GM19397 (cell line): Measurements from ENCODE around the gene IFIT1B.
A peak's percentile ranks its signal among the peaks of the same experiment; 100 is the strongest.

Source experiments
- ATAC-seq: cut with Tn5 transposase; IDR thresholded peaks from one replicate; pipeline ENCODE4 v1.9.1; 2021; ENCODE audit warnings: mild to moderate bottlenecking, moderate library complexity; ENCODE audit not compliant: unreplicated experiment

Gene IFIT1B

DNA sequence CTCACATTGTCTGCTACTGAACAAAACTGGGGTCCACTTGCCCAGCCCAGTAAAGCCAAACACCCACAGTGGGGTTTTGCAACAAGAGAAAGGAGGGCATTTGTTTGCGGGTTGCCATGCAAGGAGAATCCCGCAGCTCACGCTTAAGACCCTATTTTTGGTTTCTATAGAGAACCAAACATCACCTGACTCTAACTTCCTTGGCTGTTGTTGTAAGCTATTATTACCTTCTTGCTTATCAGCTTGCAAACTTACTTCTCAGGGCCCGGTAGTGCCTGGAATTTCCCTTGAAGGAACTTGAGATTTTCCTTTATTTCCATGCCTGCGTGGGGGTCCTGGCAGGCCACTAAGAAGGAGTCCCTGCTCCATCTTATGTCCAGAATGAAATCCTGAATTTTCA lies 29.4 kb upstream of the IFIT1B start:
- no peak for ATAC-seq

- no peak for ATAC-seq
These were observed 28.9 kb upstream of the IFIT1B start for GRCh38 chr10:89348975-89349374.

DNA sequence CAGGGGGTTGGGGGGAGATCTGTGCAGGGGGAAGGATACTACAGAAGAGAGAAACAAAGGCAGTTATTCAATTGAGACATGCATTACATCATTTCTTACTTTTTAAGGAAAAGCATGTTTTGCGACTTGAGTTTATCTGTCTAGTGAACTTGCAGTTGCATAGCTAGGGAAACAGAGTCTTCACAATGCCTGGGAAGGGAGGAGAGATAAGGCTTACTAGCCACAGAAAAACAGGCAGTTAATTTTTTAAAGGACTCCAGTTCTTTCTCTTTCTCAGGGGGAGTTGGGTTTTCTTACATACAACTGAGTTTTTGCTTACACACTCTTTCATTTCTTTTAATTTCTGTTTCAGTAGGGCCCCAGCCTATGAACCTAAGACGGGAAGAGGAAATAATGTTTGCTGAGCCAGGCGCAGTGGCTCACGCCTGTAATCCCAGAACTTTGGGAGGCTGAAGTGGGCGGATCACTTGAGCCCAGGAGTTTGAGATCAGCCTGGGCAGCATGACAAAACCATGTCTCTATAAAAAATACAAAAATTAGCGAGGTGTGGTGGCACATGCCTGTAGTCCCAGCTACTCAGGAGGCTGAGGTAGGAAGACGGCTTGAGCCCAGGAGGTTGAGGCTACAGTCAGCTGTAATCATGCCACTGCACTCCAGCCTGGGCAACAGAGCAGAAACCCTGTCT lies 27.1 kb upstream of the IFIT1B start:
- ATAC-seq: peak; percentile 40

- ATAC-seq: peak; percentile 63
These were observed 26.5 kb upstream of the IFIT1B start for GRCh38 chr10:89351412-89351779.

GRCh38 chr10:89351780-89352597 lies 25.9 kb upstream of the IFIT1B start:
- no peak for ATAC-seq

GRCh38 chr10:89352802-89353201 lies 25.1 kb upstream of the IFIT1B start:
- ATAC-seq: no peak

DNA sequence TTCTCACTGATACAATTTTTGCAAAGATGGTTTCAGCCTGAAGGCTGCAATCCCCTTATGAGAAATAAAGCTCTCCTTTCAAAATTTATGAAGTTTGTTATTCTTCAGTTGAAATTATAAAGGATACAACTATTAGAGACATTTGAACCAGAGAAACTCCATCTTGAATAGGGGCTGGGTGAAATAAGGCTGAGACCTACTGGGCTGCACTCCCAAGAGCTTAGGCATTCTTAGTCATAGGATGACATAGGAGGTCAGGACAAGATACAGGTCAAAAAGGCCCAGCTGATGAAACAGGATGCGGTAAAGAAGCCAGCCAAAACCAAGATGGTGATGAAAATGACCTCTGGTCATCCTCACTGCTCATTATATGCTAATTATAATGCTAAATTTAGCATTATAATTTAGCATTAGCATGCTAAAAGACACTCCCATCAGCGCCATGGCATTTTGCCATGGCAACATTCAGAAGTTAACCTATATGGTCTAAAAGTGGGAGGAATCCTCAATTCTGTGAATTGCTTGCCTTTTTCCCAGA lies 22.4 kb upstream of the IFIT1B start:
- ATAC-seq: no peak

GRCh38 chr10:89357096-89357495 lies 20.8 kb upstream of the IFIT1B start:
- ATAC-seq: no peak

DNA sequence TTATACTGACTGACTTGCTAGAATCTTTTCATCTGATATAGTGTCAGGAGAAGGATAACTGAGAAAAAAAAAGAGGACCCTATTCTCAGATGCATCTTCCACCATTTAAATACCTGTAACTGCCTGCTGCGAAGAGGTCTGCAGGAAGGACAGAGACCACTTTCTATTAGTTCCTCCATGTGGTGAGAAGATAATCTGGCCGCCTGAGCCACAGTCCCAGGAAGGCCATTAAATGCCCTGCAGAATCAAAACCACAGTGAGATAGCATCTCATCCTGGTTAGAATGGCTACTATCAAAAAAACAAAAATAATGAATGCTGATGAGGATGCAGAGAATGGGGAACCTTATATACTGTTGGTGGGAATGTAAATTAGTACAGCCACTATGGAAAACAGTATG lies 19.9 kb upstream of the IFIT1B start:
- ATAC-seq: no peak

DNA sequence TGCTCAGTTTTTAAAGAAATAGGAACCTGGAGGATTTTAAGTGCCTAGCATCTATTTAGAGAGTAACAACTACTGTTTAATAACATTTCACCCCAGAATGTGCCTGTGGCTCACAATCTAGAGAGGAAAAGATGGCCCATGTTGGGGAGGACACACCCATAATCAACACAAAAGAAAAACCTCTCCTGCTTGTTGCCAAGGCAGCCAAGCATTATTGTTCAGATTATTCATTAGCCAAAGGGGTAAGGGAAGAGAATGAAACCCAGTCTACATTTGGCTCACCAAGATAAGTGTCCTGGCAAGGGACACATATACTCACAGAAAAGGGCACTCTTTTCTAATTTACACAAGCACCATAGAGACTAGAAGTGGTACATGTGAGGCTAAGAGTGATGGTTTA lies 17.7 kb upstream of the IFIT1B start:
- no peak for ATAC-seq

- no peak for ATAC-seq
These were observed 14.9 kb upstream of the IFIT1B start for GRCh38 chr10:89362929-89363328.

- ATAC-seq: peak; percentile 34
These were observed 14.0 kb upstream of the IFIT1B start for GRCh38 chr10:89363729-89364442.

- ATAC-seq: no peak
These were observed 13.3 kb upstream of the IFIT1B start for GRCh38 chr10:89364531-89364930.

DNA sequence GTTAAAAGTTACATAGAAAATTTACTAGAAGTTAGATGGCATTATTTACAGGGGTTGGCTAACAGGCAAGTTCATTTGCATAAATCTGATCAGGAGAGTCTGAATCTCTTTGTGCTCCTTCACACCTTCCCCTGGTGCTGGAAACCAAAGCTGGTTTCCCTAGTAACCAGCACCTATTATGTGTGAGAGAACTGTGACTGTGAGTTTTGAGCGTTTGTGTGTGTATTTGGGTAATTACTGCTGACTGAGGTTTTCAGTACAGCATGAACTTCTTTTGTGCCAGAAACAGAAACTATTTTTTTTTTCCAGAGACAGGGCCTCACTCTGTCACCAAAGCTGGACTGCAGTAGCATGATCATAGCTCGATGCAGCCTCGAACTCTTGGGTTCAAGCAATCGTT lies 10.3 kb upstream of the IFIT1B start:
- ATAC-seq: peak; percentile 62

DNA sequence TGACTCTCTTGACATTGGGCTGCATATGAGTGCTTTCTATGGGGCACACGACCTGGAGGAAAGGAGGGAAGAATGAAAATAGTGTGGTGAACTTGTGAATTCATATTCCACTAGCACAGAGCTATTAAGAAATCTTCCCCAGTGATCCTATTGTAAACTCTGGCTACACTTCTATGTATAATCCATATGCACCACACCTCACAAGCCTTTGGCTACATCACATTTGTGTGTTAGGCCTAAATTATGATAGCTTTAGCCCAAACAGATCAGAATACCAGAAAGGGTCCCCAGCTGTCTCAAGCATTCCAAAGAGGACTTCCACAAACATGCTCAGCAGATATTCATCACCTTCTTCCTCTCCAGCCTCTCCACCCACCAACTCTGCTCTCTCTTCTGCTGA lies 9.7 kb upstream of the IFIT1B start:
- no peak for ATAC-seq

DNA sequence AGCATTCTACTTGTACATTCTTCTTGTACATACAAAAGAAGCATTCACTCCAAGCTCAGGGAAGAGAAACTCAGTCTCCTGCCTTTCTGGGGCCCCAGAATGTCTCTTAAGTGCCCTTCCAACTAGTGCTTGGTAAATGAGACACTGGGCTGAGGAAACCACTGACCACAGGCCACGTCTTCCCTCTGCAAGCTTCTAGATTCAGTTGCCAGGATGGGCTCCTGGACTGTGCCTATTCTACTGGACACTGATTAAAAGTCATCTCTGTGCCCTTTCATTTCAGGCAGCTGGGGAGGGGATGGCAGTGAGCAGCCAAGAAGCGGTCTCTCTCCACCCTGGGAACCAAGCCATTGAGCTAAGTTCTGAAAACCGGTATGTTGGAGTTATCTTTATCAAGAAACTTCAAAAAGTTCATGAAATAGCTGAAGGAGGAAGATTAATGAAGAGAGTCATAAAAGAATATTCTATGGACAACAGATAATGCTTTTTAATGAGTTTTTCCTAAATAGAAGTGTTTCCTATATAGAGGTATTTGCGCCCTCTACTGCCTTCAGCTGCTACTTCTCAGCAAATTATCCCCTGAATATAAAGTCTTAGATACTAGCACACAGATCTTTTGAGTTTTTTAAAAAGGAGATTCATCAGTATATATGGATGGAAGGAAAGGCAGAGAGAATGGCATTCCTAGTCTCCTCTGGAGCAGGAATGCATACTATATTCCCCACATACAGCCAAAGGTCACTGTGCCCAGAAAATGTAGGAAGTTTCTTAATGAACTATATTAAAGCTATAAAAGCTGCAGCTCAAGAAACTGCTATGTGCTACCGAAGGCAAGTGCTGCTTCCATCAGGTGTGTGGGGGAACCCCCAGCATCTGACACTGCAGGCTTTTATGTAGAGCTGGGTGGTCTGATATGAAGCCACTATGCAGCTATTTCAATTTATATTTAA lies 8.4 kb upstream of the IFIT1B start:
- ATAC-seq: no peak

DNA sequence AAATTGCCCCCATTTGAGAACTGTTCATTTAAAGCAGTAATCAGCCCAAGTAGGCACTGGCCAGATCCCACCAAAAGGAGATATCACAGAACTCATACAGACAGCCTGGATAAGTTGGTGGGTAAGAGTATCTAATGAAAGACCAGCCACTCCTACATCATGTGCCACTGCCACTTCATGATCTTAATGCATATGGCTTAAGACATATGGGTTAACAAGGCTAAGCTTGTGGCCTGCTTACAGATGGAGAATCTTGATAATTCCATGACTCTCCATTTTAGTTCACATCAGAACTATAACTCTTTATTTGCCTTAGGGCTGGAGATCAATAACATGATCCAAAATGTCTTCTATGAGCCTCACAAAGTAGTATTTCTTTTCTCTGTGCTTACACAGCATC lies 6.8 kb upstream of the IFIT1B start:
- no peak for ATAC-seq

DNA sequence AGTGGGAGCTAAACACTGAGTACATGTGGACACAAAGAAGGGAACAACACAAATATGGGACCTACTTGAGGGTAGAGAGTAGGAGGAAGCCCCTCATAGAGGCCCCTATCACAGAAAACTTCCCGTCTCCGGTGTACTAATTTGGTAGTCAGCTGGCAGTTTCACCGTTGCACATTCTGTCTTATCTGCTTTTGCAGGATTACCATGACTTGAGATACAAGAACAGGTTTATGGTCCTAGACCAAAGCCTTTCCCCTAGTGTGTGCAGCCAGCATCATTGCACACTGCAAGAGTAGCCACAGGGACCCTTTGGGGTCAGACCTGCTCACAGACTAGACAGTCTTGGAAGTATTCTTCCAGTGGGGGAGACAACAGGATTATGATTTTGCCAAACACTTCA lies 5.9 kb upstream of the IFIT1B start:
- ATAC-seq: no peak

- no peak for ATAC-seq
These were observed 3.7 kb upstream of the IFIT1B start for GRCh38 chr10:89373916-89374711.

- no peak for ATAC-seq
These were observed 3.1 kb upstream of the IFIT1B start for GRCh38 chr10:89374713-89375141.
